Prostate gland (tissue), 2 donors: ENCODE measurements around the gene ATXN7.

ENCODE experiments used
- CTCF ChIP-seq, 4 experiments: fragments of 200-600 bp in 2 of 4; fragments of 450-650 bp in 2 of 4; sonication (generic) in 2 of 4; IDR thresholded peaks; 1 replicate in 3 of 4; 2 replicates in 1 of 4; pipeline ENCODE4 v1.5.1; 2016 to 2019; ENCODE audit warnings: antibody characterized with exemption in 4 of 4, mild to moderate bottlenecking in 2 of 4, moderate library complexity in 2 of 4
- POLR2AphosphoS5 ChIP-seq: sonication (generic); formaldehyde crosslinking; IDR thresholded peaks from one replicate; pipeline ENCODE4 v1.6.1; 2017; ENCODE audit warnings: antibody characterized with exemption

- TF ChIP-seq CTCF (IDR thresholded peaks at IDR 0.05), result no peak
- no peak for TF ChIP-seq POLR2AphosphoS5
Measured at GRCh38 chr3:64046996-64047594, 183.4 kb downstream of the ATXN7 start.
